H1 (cell line): ENCODE data around the gene ACACB. TPM values are rescaled to one million over a fixed set of nuclear protein-coding genes. Genes with fewer than 3 reads are reported as not detected.

Experiments used
- CTCF ChIA-PET: fragments of 300-600 bp; sonication (Branson Sonifier 250); formaldehyde crosslinking; loops from one replicate; lab custom pipeline; 2021; ENCODE audit not compliant: partially characterized antibody; lab: Charles Lee
- POLR2A ChIA-PET: fragments of 300-600 bp; sonication (Branson Sonifier 250); formaldehyde crosslinking; loops from one replicate; lab custom pipeline; 2021; ENCODE audit warnings: inconsistent platforms; ENCODE audit not compliant: partially characterized antibody; lab: Charles Lee
- DNase-seq, 2 experiments: peaks; one replicate each; pipeline versions ENCODE4 v3.0.0 to v3.0.0-alpha.2; 2010 to 2022; ENCODE audit warnings: low spot score in 2 of 2, low read depth in 1 of 2, mixed read lengths in 1 of 2
- FAIRE-seq: peaks from 2 replicates; lab custom pipeline; 2011; peaks lifted over from hg19 to GRCh38; lab: Jason Lieb, UNC
- H2AFZ ChIP-seq: 2 replicates; pipeline ENCODE4 v1.8.1; 2012; ENCODE audit warnings: low read length, inconsistent platforms
- H2AK5ac ChIP-seq: 2 replicates; pipeline ENCODE4 v1.6.1; 2013; ENCODE audit warnings: low read depth, low read length
- H2BK120ac ChIP-seq: replicated peaks from 2 replicates; pipeline ENCODE3; 2013; ENCODE audit warnings: low read depth, low read length, inconsistent platforms
- H2BK12ac ChIP-seq: 2 replicates; pipeline ENCODE4 v1.6.1; 2013; ENCODE audit warnings: low read depth, low read length
- H2BK15ac ChIP-seq: 2 replicates; pipeline ENCODE4 v1.6.1; 2013; ENCODE audit warnings: low read length
- H2BK20ac ChIP-seq: 2 replicates; pipeline ENCODE4 v1.6.1; 2013; ENCODE audit warnings: low read length
- H2BK5ac ChIP-seq: 2 replicates; pipeline ENCODE4 v1.6.1; 2013; ENCODE audit warnings: low read depth, low read length
- H3K14ac ChIP-seq: 2 replicates; pipeline ENCODE4 v1.6.1; 2013; ENCODE audit warnings: inconsistent platforms; ENCODE audit not compliant: insufficient read length
- H3K18ac ChIP-seq: 2 replicates; pipeline ENCODE4 v1.6.1; 2013; ENCODE audit warnings: low read length; ENCODE audit errors: extremely low read depth
- H3K23ac ChIP-seq: 2 replicates; pipeline ENCODE4 v1.6.1; 2013; ENCODE audit warnings: inconsistent platforms; ENCODE audit not compliant: insufficient read length
- H3K23me2 ChIP-seq: 2 replicates; pipeline ENCODE4 v1.6.1; 2013; ENCODE audit warnings: low read depth, low read length
- H3K27ac ChIP-seq: 2 replicates; pipeline ENCODE4 v1.6.1; 2011; ENCODE audit warnings: low read depth, low read length, inconsistent platforms
- H3K27me3 ChIP-seq, 4 experiments: replicated peaks in 1 of 4; 1 replicate in 1 of 4; 2 replicates in 3 of 4; pipeline versions ENCODE4 v1.6.1 to v1.8.1; 2011 to 2013; ENCODE audit warnings: low read length in 3 of 4, mild to moderate bottlenecking in 3 of 4, inconsistent platforms in 2 of 4, mixed read lengths in 2 of 4, moderate library complexity in 1 of 4; ENCODE audit not compliant: control insufficient read depth in 3 of 4, insufficient read depth in 3 of 4; ENCODE audit errors: extremely low read depth in 1 of 4
- H3K36me3 ChIP-seq, 4 experiments: 2 replicates each; pipeline versions ENCODE4 v1.6.1 to v1.8.1; 2011 to 2013; ENCODE audit warnings: mild to moderate bottlenecking in 4 of 4, low read length in 3 of 4, moderate library complexity in 2 of 4, control low read depth in 1 of 4, inconsistent platforms in 1 of 4; ENCODE audit not compliant: insufficient read depth in 4 of 4, control insufficient read depth in 2 of 4
- H3K4ac ChIP-seq: replicated peaks from 2 replicates; pipeline ENCODE3; 2013; ENCODE audit warnings: low read length, low read depth, mixed read lengths, inconsistent platforms; ENCODE audit not compliant: insufficient read length
- H3K4me1 ChIP-seq, 4 experiments: replicated peaks in 1 of 4; 1 replicate in 1 of 4; 2 replicates in 3 of 4; pipeline versions ENCODE4 v1.6.1 to v1.8.1; 2011 to 2013; ENCODE audit warnings: low read length in 3 of 4, inconsistent platforms in 2 of 4, mixed read lengths in 1 of 4; ENCODE audit not compliant: insufficient read depth in 4 of 4, control insufficient read depth in 3 of 4
- H3K4me2 ChIP-seq, 2 experiments: 2 replicates each; pipeline versions ENCODE4 v1.6.1 to v1.8.1; 2011 to 2013; ENCODE audit warnings: low read depth in 2 of 2, low read length in 2 of 2, control low read depth in 1 of 2, inconsistent platforms in 1 of 2, mild to moderate bottlenecking in 1 of 2; ENCODE audit not compliant: insufficient read depth in 1 of 2
- H3K4me3 ChIP-seq, 4 experiments: fragments of 200-600, 300-600 bp in 1 of 4; sonication (generic), shearing (Covaris generic), sonication (Bioruptor Twin) in 1 of 4; 2 replicates each; pipeline versions ENCODE4 v1.5.1 to v1.8.1; 2011 to 2016; ENCODE audit warnings: low read length in 4 of 4, low read depth in 3 of 4, control low read depth in 2 of 4, inconsistent platforms in 2 of 4, mild to moderate bottlenecking in 2 of 4, mixed read lengths in 1 of 4, moderate library complexity in 1 of 4; ENCODE audit not compliant: insufficient read depth in 2 of 4; ENCODE audit errors: extremely low read depth in 1 of 4
- H3K56ac ChIP-seq: replicated peaks from 2 replicates; pipeline ENCODE3; 2013; ENCODE audit warnings: low read depth, mild to moderate bottlenecking, mixed read lengths, low read length, inconsistent platforms; ENCODE audit not compliant: insufficient read length
- H3K79me1 ChIP-seq: 2 replicates; pipeline ENCODE4 v1.6.1; 2013; ENCODE audit warnings: low read depth, low read length, control low read depth
- H3K79me2 ChIP-seq, 2 experiments: 2 replicates each; pipeline versions ENCODE4 v1.6.1 to v1.8.1; 2012 to 2013; ENCODE audit warnings: low read length in 2 of 2, mild to moderate bottlenecking in 2 of 2, inconsistent platforms in 1 of 2; ENCODE audit not compliant: insufficient read depth in 2 of 2, control insufficient read depth in 1 of 2
- H3K9ac ChIP-seq, 4 experiments: replicated peaks in 1 of 4; 1 replicate in 1 of 4; 2 replicates in 3 of 4; pipeline versions ENCODE4 v1.6.1 to v1.8.1; 2011 to 2013; ENCODE audit warnings: low read depth in 3 of 4, low read length in 3 of 4, control low read depth in 2 of 4, mild to moderate bottlenecking in 2 of 4, moderate library complexity in 2 of 4, inconsistent platforms in 1 of 4; ENCODE audit errors: extremely low read depth in 1 of 4
- H3K9me3 ChIP-seq, 2 experiments: 2 replicates each; pipeline versions ENCODE4 v1.6.1 to v1.8.1; 2012 to 2013; ENCODE audit warnings: mild to moderate bottlenecking in 2 of 2, moderate library complexity in 2 of 2, control low read depth in 1 of 2, inconsistent platforms in 1 of 2, low read depth in 1 of 2, low read length in 1 of 2, mixed read lengths in 1 of 2; ENCODE audit not compliant: insufficient read depth in 2 of 2
- H4K20me1 ChIP-seq, 2 experiments: replicated peaks in 1 of 2; 2 replicates each; pipeline versions ENCODE3 to v1.8.1; 2011 to 2013; ENCODE audit warnings: inconsistent platforms in 2 of 2, low read length in 2 of 2, mild to moderate bottlenecking in 1 of 2; ENCODE audit not compliant: insufficient read depth in 2 of 2, control insufficient read depth in 1 of 2
- H4K5ac ChIP-seq: 2 replicates; pipeline ENCODE4 v1.6.1; 2013; ENCODE audit warnings: low read length, low read depth, mixed read lengths, inconsistent platforms; ENCODE audit not compliant: insufficient read length
- H4K8ac ChIP-seq: 2 replicates; pipeline ENCODE4 v1.8.0; 2013; ENCODE audit warnings: mild to moderate bottlenecking, moderate library complexity, low read length, inconsistent platforms; ENCODE audit not compliant: insufficient read depth; ENCODE audit errors: extremely low read depth
- H4K91ac ChIP-seq: replicated peaks from 2 replicates; pipeline ENCODE3; 2013; ENCODE audit warnings: low read length, mixed read lengths, inconsistent platforms; ENCODE audit not compliant: insufficient read length
- ASH2L ChIP-seq: fragments of 200-600, 300-600 bp; sonication (generic); IDR thresholded peaks from one replicate; pipeline ENCODE4 v1.7.1; 2017; ENCODE audit warnings: low read length
- EZH2 ChIP-seq: fragments of 200-600 bp; sonication (generic); IDR thresholded peaks from 2 replicates; pipeline ENCODE4 v1.7.1; 2012; ENCODE audit warnings: low read depth, mild to moderate bottlenecking, moderate library complexity, low read length, inconsistent platforms; ENCODE audit not compliant: severe bottlenecking
- HDAC6 ChIP-seq: IDR thresholded peaks from one replicate; pipeline ENCODE4 v1.7.1; 2012; ENCODE audit warnings: low read depth, mild to moderate bottlenecking, inconsistent platforms, low read length, moderate library complexity
- NANOG ChIP-seq: IDR thresholded peaks from 2 replicates; pipeline ENCODE4 v1.6.1; 2011; ENCODE audit warnings: low read length, low read depth, mild to moderate bottlenecking, inconsistent platforms; ENCODE audit not compliant: insufficient read depth, poor library complexity, severe bottlenecking
- RAD21 ChIP-seq, 2 experiments: IDR thresholded peaks in 1 of 2; conservative IDR thresholded peaks in 1 of 2; 2 replicates each; pipeline ENCODE4 v1.6.1; 2011; ENCODE audit warnings: low read depth in 2 of 2, low read length in 2 of 2, improper control_type of control experiment in 1 of 2, inconsistent platforms in 1 of 2, mild to moderate bottlenecking in 1 of 2, moderate library complexity in 1 of 2
- RXRA ChIP-seq: IDR thresholded peaks from 2 replicates; pipeline ENCODE4 v1.6.1; 2011; ENCODE audit warnings: low read depth, mild to moderate bottlenecking, low read length, moderate library complexity; ENCODE audit not compliant: insufficient read depth
- SP1 ChIP-seq: IDR thresholded peaks from 2 replicates; pipeline ENCODE4 v1.6.1; 2011; ENCODE audit warnings: low read depth, low read length
- SRF ChIP-seq: IDR thresholded peaks from 2 replicates; pipeline ENCODE4 v1.6.1; 2011; ENCODE audit warnings: mild to moderate bottlenecking, low read depth, low read length, moderate library complexity
- YY1 ChIP-seq: IDR thresholded peaks from 2 replicates; pipeline ENCODE4 v1.6.1; 2011; ENCODE audit warnings: low read depth, mild to moderate bottlenecking, low read length
- WGBS, 2 experiments: shearing (Covaris generic) in 1 of 2; methylation state at CpG; one replicate each; pipeline versions ENCODE4 v1.1.6 to v1.1.7; 2013 to 2015; ENCODE audit warnings: low lambda C conversion rate in 2 of 2, mixed read lengths in 2 of 2, inconsistent platforms in 1 of 2, low coverage in 1 of 2, missing lambda C conversion rate in 1 of 2; ENCODE audit not compliant: insufficient replicate concordance in 2 of 2, insufficient coverage in 1 of 2, insufficient read length in 1 of 2; ENCODE audit errors: extremely low coverage in 1 of 2, missing lambda C conversion rate in 1 of 2; 5-methylcytosine and 5-hydroxymethylcytosine counted together
- polyA plus RNA-seq, 7 experiments: library from polyadenylated mRNA; depleted of rRNA in 3 of 7; stranded (reverse) in 5 of 7; unstranded in 2 of 7; fragments of >200 nt in 5 of 7; fragments of 200-250 nt in 2 of 7; gene quantifications; 1 replicate in 5 of 7; 2 replicates in 1 of 7; 4 replicates in 1 of 7; pipeline versions ENCODE4 v1.2.1 to v1.2.3, GENCODE V29; 2011 to 2013; ENCODE audit warnings: missing spikeins in 2 of 7, mixed read lengths in 2 of 7
- total RNA-seq: library from RNA; stranded (reverse); fragmentation: NEBNext Ultra II Directional; extraction: Animal tissue kit (Norgen Biotek cat#: 25700); gene quantifications from 2 replicates; pipeline ENCODE4 v1.2.1, GENCODE V29; 2021
- TF ChIP-seq, protein P1 (sequence below): IDR thresholded peaks from 2 replicates; pipeline ENCODE4 v1.6.1; 2012; ENCODE audit warnings: inconsistent platforms
- TF ChIP-seq, protein P2 (sequence below), 3 experiments: IDR thresholded peaks; 1 replicate in 2 of 3; 2 replicates in 1 of 3; pipeline versions ENCODE4 v1.5.1 to v1.6.1; 2011; ENCODE audit warnings: low read length in 3 of 3, mild to moderate bottlenecking in 3 of 3, inconsistent platforms in 2 of 3, low read depth in 1 of 3, moderate library complexity in 1 of 3; ENCODE audit not compliant: insufficient read depth in 1 of 3; ENCODE audit errors: control extremely low read depth in 1 of 3

ACACB gene
- total and polyA plus RNA-seq, 2 of the 8 experiments (the other 6 are each of a cell fraction or from before 2014, with no cell fraction given) = 5.8 to 15.3 TPM

DNA sequence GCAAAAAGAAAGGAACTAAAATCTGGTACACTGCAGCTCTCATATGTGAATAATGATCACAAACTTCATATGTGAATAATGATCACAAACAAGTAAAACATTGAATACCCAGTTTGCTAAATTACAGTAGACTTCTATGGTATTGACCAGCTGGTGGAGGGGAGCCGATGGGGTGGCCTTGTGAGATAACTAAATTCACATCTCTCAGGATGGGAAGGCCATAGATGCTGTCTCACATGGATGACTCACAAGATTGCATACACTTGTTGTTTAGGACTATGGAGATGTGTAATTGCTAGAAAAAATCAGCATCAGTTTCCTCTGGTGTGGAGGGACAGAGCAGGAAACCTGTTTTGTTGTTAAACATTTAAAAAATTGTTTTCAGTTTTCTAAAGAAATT lies 49.2 kb downstream of the ACACB start:
- H4K8ac ChIP-seq = no peak overlapping the region
- DNase-seq = no peak
- H3K18ac ChIP-seq = no peak overlapping the region
- POLR2A ChIA-PET = interaction anchor here (1.1 to 1.3 kb wide), 2 partner anchors 11 kb away, joined by 3 to 5 read pairs; no protein-coding TSS in a partner anchor
- no peak overlapping the region for H2AK5ac ChIP-seq
- no peaks in the 10 kb centered on the region for H3K9me3 ChIP-seq
- H4K91ac ChIP-seq = no peak overlapping the region
- no peaks in the 10 kb centered on the region for H3K23me2 ChIP-seq
- no peak for FAIRE-seq
- H3K4me3 ChIP-seq = no peak overlapping the region
- no peak overlapping the region for H3K4ac ChIP-seq
- H3K27me3 ChIP-seq = no peaks in the 10 kb centered on the region
- CTCF ChIA-PET = no interaction called here
- no peaks in the 10 kb centered on the region for H3K79me2 ChIP-seq
- no peak overlapping the region for H3K14ac ChIP-seq
- H3K36me3 ChIP-seq = no peaks in the 10 kb centered on the region
- H3K23ac ChIP-seq = no peak overlapping the region
- H2BK12ac ChIP-seq = no peak overlapping the region
- no peak overlapping the region for H3K4me2 ChIP-seq
- H2BK20ac ChIP-seq = no peak overlapping the region
- WGBS, 2 experiments = 82% methylated on average over 1 of the region's 1 CpG; no CpG with 5 or more reads in 1 of the 2 experiments
- no peak overlapping the region for H3K27ac ChIP-seq
- no peak overlapping the region for H3K9ac ChIP-seq
- no peaks in the 10 kb centered on the region for H3K79me1 ChIP-seq
- no peak overlapping the region for H2BK120ac ChIP-seq
- H3K56ac ChIP-seq = no peak overlapping the region
- H2BK15ac ChIP-seq = no peak overlapping the region
- H4K5ac ChIP-seq = no peak overlapping the region
- no peak overlapping the region for H2AFZ ChIP-seq
- no peaks in the 10 kb centered on the region for H3K4me1 ChIP-seq
- peaks cover 0 to 1% of the 10 kb centered on the region in 2 experiments for H4K20me1 ChIP-seq
- H2BK5ac ChIP-seq = no peak overlapping the region
- TF ChIP-seq HDAC6 (no peak), RXRA (no peak), EZH2 (no peak), ASH2L (no peak), RAD21 (IDR thresholded peaks at IDR 0.05 in 1 of 2, conservative IDR thresholded peaks at IDR 0.05 in 1 of 2; ENCODE audit: low read depth in 2 of 2, low read length in 2 of 2) (no peak), SRF (no peak), NANOG (no peak), YY1 (no peak), SP1 (no peak)
- TF ChIP-seq, protein P1, sequence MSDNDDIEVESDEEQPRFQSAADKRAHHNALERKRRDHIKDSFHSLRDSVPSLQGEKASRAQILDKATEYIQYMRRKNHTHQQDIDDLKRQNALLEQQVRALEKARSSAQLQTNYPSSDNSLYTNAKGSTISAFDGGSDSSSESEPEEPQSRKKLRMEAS = no peak
- TF ChIP-seq, protein P2, sequence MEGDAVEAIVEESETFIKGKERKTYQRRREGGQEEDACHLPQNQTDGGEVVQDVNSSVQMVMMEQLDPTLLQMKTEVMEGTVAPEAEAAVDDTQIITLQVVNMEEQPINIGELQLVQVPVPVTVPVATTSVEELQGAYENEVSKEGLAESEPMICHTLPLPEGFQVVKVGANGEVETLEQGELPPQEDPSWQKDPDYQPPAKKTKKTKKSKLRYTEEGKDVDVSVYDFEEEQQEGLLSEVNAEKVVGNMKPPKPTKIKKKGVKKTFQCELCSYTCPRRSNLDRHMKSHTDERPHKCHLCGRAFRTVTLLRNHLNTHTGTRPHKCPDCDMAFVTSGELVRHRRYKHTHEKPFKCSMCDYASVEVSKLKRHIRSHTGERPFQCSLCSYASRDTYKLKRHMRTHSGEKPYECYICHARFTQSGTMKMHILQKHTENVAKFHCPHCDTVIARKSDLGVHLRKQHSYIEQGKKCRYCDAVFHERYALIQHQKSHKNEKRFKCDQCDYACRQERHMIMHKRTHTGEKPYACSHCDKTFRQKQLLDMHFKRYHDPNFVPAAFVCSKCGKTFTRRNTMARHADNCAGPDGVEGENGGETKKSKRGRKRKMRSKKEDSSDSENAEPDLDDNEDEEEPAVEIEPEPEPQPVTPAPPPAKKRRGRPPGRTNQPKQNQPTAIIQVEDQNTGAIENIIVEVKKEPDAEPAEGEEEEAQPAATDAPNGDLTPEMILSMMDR (IDR thresholded peaks at IDR 0.05; ENCODE audit: control extremely low read depth in 1 of 3, insufficient read depth in 1 of 3, low read depth in 1 of 3, low read length in 3 of 3) = no peak
